Transverse colon (tissue), 3 donors: ENCODE measurements around the gene GGT5.
"Not testable (repeated sequence)": the region's sequence is repeated elsewhere in the genome, so short reads cannot be mapped to it uniquely, and the experiment has no call there.

Experiments
- EP300 ChIP-seq: sonication (generic); formaldehyde crosslinking; IDR thresholded peaks from one replicate; pipeline ENCODE4 v1.6.1; 2017; ENCODE audit warnings: antibody characterized with exemption, low read depth
- POLR2A ChIP-seq: fragments of 450-650 bp; IDR thresholded peaks from one replicate; pipeline ENCODE4 v1.6.1; 2016; ENCODE audit warnings: antibody characterized with exemption, mild to moderate bottlenecking, moderate library complexity
- TF ChIP-seq, protein P1 (sequence below), 5 experiments: fragments of 200-600 bp in 3 of 5; fragments of 450-650 bp in 2 of 5; sonication (generic) in 3 of 5; IDR thresholded peaks; 1 replicate in 2 of 5; 2 replicates in 3 of 5; pipeline ENCODE4 v1.5.1; 2016 to 2017; ENCODE audit warnings: antibody characterized with exemption in 5 of 5, inconsistent platforms in 3 of 5, mild to moderate bottlenecking in 2 of 5, moderate library complexity in 1 of 5

DNA sequence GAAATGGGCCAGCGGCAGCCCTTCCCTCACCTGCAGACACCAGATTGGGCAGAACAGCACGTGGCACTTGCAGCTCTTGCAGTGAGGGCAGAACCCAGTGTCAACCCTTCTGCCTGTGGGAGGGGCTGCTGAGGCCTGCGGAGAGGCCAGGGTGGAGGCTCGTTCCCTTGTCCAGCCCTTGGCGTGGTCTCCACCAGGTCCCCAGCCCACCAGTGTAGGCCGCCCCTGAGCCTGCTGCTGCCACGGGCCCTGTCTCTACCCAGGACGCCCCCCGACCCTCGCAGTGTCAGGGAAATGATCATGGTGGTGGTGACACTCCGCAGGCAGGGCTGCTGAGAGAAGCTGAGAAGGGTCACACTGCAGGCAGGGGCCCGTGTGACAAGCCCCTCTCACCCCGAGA is 11.3 kb upstream of the GGT5 start:
- TF ChIP-seq, protein P1, sequence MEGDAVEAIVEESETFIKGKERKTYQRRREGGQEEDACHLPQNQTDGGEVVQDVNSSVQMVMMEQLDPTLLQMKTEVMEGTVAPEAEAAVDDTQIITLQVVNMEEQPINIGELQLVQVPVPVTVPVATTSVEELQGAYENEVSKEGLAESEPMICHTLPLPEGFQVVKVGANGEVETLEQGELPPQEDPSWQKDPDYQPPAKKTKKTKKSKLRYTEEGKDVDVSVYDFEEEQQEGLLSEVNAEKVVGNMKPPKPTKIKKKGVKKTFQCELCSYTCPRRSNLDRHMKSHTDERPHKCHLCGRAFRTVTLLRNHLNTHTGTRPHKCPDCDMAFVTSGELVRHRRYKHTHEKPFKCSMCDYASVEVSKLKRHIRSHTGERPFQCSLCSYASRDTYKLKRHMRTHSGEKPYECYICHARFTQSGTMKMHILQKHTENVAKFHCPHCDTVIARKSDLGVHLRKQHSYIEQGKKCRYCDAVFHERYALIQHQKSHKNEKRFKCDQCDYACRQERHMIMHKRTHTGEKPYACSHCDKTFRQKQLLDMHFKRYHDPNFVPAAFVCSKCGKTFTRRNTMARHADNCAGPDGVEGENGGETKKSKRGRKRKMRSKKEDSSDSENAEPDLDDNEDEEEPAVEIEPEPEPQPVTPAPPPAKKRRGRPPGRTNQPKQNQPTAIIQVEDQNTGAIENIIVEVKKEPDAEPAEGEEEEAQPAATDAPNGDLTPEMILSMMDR (IDR thresholded peaks at IDR 0.05): not testable (repeated sequence)
- not testable (repeated sequence) for TF ChIP-seq POLR2A, EP300
